GM20000 (cell line): ENCODE data around the gene CETN1.

Experiments
- DNase-seq: peaks from one replicate; pipeline ENCODE4 v3.0.0; 2012; ENCODE audit warnings: low spot score
- TF ChIP-seq, protein P1 (sequence below): IDR thresholded peaks from 2 replicates; pipeline ENCODE4 v1.5.1; 2012; ENCODE audit warnings: mild to moderate bottlenecking, control low read depth; ENCODE audit errors: extremely low read depth, missing control alignments

Gene CETN1

DNA sequence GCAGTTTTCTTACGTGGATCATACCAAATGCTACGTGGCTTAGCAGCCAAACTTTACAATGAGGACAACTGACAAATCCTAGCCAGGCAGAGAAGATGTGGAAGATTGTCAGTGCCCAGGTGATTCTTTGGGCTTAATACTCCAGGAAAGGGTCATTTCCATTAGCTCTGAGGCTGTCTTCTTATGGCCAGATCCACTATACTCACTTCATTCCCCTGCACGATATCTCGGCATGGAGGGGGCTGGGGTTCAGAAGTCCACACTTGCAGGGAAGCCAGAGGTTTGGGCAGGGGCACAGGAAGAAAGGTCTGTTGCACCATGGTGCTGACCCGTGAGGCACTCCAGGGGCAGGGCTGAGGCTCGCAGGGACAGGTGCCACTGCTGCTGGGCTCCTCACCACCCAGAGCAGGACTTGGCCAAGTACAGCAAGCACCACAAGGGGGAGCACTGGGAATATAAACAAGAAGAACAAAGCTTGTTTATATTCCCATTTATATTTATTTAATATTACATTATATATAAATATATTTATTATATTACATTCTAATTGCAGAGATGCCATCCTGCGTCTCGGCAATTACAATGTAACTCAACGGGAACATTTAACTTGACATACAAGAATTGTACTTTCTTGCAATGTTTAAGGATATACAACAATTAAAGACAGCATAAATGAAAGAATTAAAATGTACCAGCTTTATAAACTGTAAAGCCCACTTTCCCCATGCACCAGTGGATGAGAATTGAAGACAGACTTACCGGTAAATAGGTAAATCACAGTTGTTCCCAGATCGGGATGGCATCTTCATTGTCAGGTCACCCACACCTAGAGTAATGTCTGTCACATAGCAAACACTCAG is 43.8 kb downstream of the CETN1 start:
- TF ChIP-seq, protein P1, sequence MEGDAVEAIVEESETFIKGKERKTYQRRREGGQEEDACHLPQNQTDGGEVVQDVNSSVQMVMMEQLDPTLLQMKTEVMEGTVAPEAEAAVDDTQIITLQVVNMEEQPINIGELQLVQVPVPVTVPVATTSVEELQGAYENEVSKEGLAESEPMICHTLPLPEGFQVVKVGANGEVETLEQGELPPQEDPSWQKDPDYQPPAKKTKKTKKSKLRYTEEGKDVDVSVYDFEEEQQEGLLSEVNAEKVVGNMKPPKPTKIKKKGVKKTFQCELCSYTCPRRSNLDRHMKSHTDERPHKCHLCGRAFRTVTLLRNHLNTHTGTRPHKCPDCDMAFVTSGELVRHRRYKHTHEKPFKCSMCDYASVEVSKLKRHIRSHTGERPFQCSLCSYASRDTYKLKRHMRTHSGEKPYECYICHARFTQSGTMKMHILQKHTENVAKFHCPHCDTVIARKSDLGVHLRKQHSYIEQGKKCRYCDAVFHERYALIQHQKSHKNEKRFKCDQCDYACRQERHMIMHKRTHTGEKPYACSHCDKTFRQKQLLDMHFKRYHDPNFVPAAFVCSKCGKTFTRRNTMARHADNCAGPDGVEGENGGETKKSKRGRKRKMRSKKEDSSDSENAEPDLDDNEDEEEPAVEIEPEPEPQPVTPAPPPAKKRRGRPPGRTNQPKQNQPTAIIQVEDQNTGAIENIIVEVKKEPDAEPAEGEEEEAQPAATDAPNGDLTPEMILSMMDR = peak; percentile 50
- peak; percentile 48 for DNase-seq

DNA sequence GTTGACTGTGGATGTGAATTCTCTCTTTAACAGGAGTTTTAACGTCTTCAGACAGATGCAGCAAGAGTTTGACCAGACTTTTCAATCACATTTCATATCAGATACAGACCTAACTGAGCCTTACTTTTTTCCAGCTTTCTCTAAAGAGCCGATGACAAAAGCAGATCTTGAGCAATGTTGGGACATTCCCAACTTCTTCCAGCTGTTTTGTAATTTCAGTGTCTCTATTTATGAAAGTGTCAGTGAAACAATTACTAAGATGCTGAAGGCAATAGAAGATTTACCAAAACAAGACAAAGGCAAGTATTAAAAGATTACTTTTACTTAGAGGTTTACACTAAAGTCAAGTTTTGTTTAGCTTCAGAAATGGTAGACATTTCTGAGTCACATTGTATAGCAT is 47.1 kb downstream of the CETN1 start:
- no peak for DNase-seq
- TF ChIP-seq, protein P1 = no peak

DNA sequence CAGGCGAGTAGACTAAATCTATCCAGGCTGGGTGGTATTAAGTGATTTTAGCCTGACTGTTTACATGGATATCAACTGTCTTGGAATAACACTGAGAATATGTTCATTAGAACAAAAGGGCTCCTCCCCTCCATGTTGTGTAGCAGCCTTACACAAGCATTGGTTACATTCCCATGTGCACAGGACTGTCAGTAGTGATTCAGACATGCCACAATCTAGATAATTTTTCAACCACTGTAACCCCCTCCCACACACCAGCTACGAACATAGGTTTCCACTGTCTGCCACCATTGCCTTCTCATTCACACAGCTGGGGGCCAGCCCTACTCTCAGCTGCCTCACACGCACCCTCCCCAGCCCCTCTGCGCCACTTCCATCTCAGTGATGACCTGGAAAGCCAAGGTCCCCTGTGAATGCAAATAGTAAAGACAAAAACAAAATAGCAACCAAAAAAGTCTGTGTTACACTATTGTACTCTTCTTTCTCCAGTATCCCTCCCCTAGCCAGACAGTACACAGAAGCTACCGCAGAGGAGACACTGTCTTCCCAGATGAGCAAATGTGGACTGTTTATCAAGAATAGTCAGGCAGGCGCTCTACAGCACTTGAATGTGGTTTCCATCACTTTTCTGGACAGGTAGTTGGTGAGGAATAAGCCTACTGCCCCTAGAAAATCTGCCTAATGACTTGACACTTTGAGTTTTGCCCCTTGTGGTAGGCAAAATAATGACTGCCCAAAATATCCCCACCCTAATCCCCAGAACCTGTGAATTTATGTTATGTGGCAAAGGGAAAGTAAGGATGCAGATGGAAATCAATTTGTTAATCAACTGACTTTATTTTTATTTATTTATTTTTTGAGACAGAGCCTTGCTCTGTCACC is 49.3 kb downstream of the CETN1 start:
- TF ChIP-seq, protein P1 = no peak

DNA sequence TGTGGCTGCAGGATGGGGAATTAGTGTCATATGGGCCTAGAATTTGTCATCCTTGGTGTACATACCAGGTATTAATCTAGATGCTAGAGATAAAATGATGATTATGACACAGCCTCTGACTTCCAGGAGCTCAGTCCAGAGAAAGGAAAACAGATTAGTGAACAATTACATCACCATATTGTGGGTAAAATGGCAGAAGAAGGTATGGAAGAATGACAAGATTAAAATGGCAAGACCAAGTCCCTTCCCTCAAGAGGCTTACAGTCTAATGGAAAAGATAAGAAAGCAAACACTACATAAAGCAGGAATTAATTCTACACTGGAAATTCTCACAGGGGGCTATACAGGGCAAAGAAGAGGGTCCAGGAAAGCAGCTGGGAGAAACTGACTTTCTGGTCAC is 51.4 kb downstream of the CETN1 start:
- TF ChIP-seq, protein P1 = no peak
- no peak for DNase-seq

More for the DNA sequence above, 49.3 kb downstream of the CETN1 start:
- no peak for DNase-seq
